Measurements from ENCODE around the gene MATN1. TPM values are rescaled to one million over a fixed set of nuclear protein-coding genes. Genes with fewer than 3 reads are reported as not detected.

Gene MATN1
- total RNA-seq, 1 experiment from 2014 or later = 0.24 TPM

- TF ChIP-seq ZNF532 (CRISPR knock-in tag; IDR thresholded peaks at IDR 0.05; ENCODE audit: borderline replicate concordance) (no peak), ZSCAN18 (CRISPR knock-in tag; IDR thresholded peaks at IDR 0.05) (no peak), FOXP4 (CRISPR knock-in tag; IDR thresholded peaks at IDR 0.05) (no peak), RORB (CRISPR knock-in tag; IDR thresholded peaks at IDR 0.05) (no peak), ZNF416 (CRISPR knock-in tag; IDR thresholded peaks at IDR 0.05) (no peak), AFF4 (CRISPR knock-in tag; IDR thresholded peaks at IDR 0.05; ENCODE audit: borderline replicate concordance) (no peak), ATF2 (CRISPR knock-in tag; IDR thresholded peaks at IDR 0.05; ENCODE audit: borderline replicate concordance, low read depth) (no peak), ZNF423 (CRISPR knock-in tag; IDR thresholded peaks at IDR 0.05) (no peak), ATF6 (CRISPR knock-in tag; IDR thresholded peaks at IDR 0.05) (no peak), CTCF (IDR thresholded peaks at IDR 0.05) (no peak), ARID4B (CRISPR knock-in tag; IDR thresholded peaks at IDR 0.05; ENCODE audit: borderline replicate concordance) (no peak)
Observed at GRCh38 chr1:30708361-30708728, 15.0 kb downstream of the MATN1 start (continued).

Data from WTC11 (cell line).